Small intestine (tissue), 7 donors: ENCODE results near the gene GAB3. TPM values are rescaled to one million over a fixed set of nuclear protein-coding genes. Genes with fewer than 3 reads are reported as not detected.
"Not testable (repeated sequence)": the region's sequence is repeated elsewhere in the genome, so short reads cannot be mapped to it uniquely, and the experiment has no call there.

ENCODE experiments used
- DNase-seq, 2 donors: peaks; one replicate each; pipeline versions ENCODE4 v3.0.0 to v3.0.0-alpha.2; 2013
- FAIRE-seq: peaks from 2 replicates; lab custom pipeline; 2012; peaks lifted over from hg19 to GRCh38; lab: Jason Lieb, UNC
- H3K27ac ChIP-seq, 3 donors: one replicate each; pipeline ENCODE4 v1.5.1; 2013; ENCODE audit warnings: low read length in 2 of 3, mild to moderate bottlenecking in 2 of 3, control low read depth in 1 of 3, inconsistent platforms in 1 of 3, low read depth in 1 of 3, moderate library complexity in 1 of 3
- H3K27me3 ChIP-seq, 3 donors: one replicate each; pipeline ENCODE4 v1.6.1; 2013; ENCODE audit warnings: low read length in 3 of 3, inconsistent platforms in 1 of 3; ENCODE audit not compliant: control insufficient read depth in 3 of 3, insufficient read depth in 3 of 3
- H3K36me3 ChIP-seq, 3 donors: one replicate each; pipeline ENCODE4 v1.6.1; 2013; ENCODE audit warnings: low read length in 3 of 3, inconsistent platforms in 1 of 3, low read depth in 1 of 3, mild to moderate bottlenecking in 1 of 3, moderate library complexity in 1 of 3; ENCODE audit not compliant: control insufficient read depth in 3 of 3, insufficient read depth in 2 of 3
- H3K4me1 ChIP-seq, 3 donors: one replicate each; pipeline ENCODE4 v1.6.1; 2013; ENCODE audit warnings: low read length in 2 of 3, inconsistent platforms in 1 of 3, low read depth in 1 of 3, mild to moderate bottlenecking in 1 of 3, moderate library complexity in 1 of 3; ENCODE audit not compliant: control insufficient read depth in 3 of 3, insufficient read depth in 2 of 3
- H3K4me3 ChIP-seq, 3 donors: one replicate each; pipeline ENCODE4 v1.5.1; 2013; ENCODE audit warnings: low read length in 3 of 3, control low read depth in 1 of 3, inconsistent platforms in 1 of 3, low read depth in 1 of 3, mild to moderate bottlenecking in 1 of 3, moderate library complexity in 1 of 3
- H3K9me3 ChIP-seq, 2 donors: one replicate each; pipeline ENCODE4 v1.6.1; 2013; ENCODE audit warnings: low read depth in 1 of 2, low read length in 1 of 2; ENCODE audit not compliant: control insufficient read depth in 2 of 2, insufficient read depth in 1 of 2
- WGBS, 3 donors: extraction: QIAGEN DNeasy Blood & Tissue Kit; methylation state at CpG; one replicate each; pipeline ENCODE4 v1.1.7; 2013; 5-methylcytosine and 5-hydroxymethylcytosine counted together
- polyA plus RNA-seq, 4 donors: library from polyadenylated mRNA; stranded (reverse) in 3 of 4; unstranded in 1 of 4; fragments of 200-250 nt in 3 of 4; fragments of 120-200 nt in 1 of 4; gene quantifications; one replicate each; pipeline versions ENCODE4 v1.2.1 to v1.2.3, GENCODE V29; 2013
- donor health status: healthy with polysubstance abuse.
- donor health status: control.
- donor health status: control.
- donor health status: Bipolar disorder and iron deficiency.
- donor health status: healthy.

GAB3 gene
- polyA plus RNA-seq, 4 donors = 1.1 to 2.1 (median 1.3) TPM

- 73 to 78% (median 75%) methylated on average over 6 to 8 of the region's 8 CpGs for WGBS, 3 donors
- H3K36me3 ChIP-seq, H3K4me3 ChIP-seq, FAIRE-seq, H3K27me3 ChIP-seq, H3K27ac ChIP-seq, DNase-seq, H3K4me1 ChIP-seq, H3K9me3 ChIP-seq: not testable (repeated sequence)
These were observed 80.0 kb downstream of the GAB3 start for GRCh38 chrX:154670848-154671247.

GRCh38 chrX:154661899-154662298 is 89.0 kb downstream of the GAB3 start:
- Histone ChIP-seq H3K9me3 (no peaks in the 10 kb centered on the region), H3K4me3 (no peak overlapping the region), H3K36me3 (no peaks in the 10 kb centered on the region), H3K27me3 (no peaks in the 10 kb centered on the region), H3K4me1 (no peaks in the 10 kb centered on the region), H3K27ac (no peak overlapping the region)
- DNase-seq (no peak), FAIRE-seq (no peak)
- WGBS, 3 donors = 79 to 81% (median 79%) methylated on average over 7 of the region's 7 CpGs

- H3K9me3 ChIP-seq = no peaks in the 10 kb centered on the region
- H3K4me1 ChIP-seq = no peaks in the 10 kb centered on the region
- 74 to 82% (median 80%) methylated on average over 4 of the region's 4 CpGs for whole genome bisulfite sequencing, 3 donors
- H3K27me3 ChIP-seq = no peaks in the 10 kb centered on the region
- H3K27ac ChIP-seq = no peak overlapping the region
- no peak overlapping the region for H3K4me3 ChIP-seq
- no peak for FAIRE-seq
- H3K36me3 ChIP-seq = no peaks in the 10 kb centered on the region
- DNase-seq = no peak
These were observed 89.7 kb downstream of the GAB3 start for GRCh38 chrX:154661170-154661569.

GRCh38 chrX:154660541-154660940 is 90.3 kb downstream of the GAB3 start:
- DNase-seq (no peak), FAIRE-seq (no peak)
- no peak overlapping the region for H3K27ac ChIP-seq
- H3K4me3 ChIP-seq = no peak overlapping the region
- H3K27me3 ChIP-seq = no peaks in the 10 kb centered on the region
- no peaks in the 10 kb centered on the region for H3K4me1 ChIP-seq
- WGBS, 3 donors = 67 to 78% (median 74%) methylated on average over 6 of the region's 6 CpGs
- no peaks in the 10 kb centered on the region for H3K9me3 ChIP-seq
- no peaks in the 10 kb centered on the region for H3K36me3 ChIP-seq

GRCh38 chrX:154658957-154659356 is 91.9 kb downstream of the GAB3 start:
- 87 to 94% (median 92%) methylated on average over 11 of the region's 11 CpGs for WGBS, 3 donors
- H3K27me3 ChIP-seq = no peaks in the 10 kb centered on the region

GRCh38 chrX:154658187-154658586 is 92.7 kb downstream of the GAB3 start:
- 84 to 92% (median 90%) methylated on average over 12 of the region's 12 CpGs for WGBS, 3 donors
- no peak for DNase-seq
- Histone ChIP-seq H3K27ac (no peak overlapping the region), H3K9me3 (no peaks in the 10 kb centered on the region), H3K36me3 (no peaks in the 10 kb centered on the region), H3K4me1 (no peaks in the 10 kb centered on the region), H3K27me3 (no peaks in the 10 kb centered on the region), H3K4me3 (no peak overlapping the region)
- no peak for FAIRE-seq

More at GRCh38 chrX:154658957-154659356, 91.9 kb downstream of the GAB3 start:
- H3K9me3 ChIP-seq = no peaks in the 10 kb centered on the region
- H3K36me3 ChIP-seq = no peaks in the 10 kb centered on the region
- no peak overlapping the region for H3K27ac ChIP-seq
- H3K4me3 ChIP-seq = no peak overlapping the region
- no peak for DNase-seq
- no peak for FAIRE-seq
- no peaks in the 10 kb centered on the region for H3K4me1 ChIP-seq

GRCh38 chrX:154657226-154657805 is 93.6 kb downstream of the GAB3 start:
- no peaks in the 10 kb centered on the region for H3K36me3 ChIP-seq
- no peaks in the 10 kb centered on the region for H3K4me1 ChIP-seq
- no peak for DNase-seq
- H3K9me3 ChIP-seq = no peaks in the 10 kb centered on the region
- no peak for FAIRE-seq
- H3K4me3 ChIP-seq = no peak overlapping the region
- H3K27me3 ChIP-seq = no peaks in the 10 kb centered on the region
- H3K27ac ChIP-seq = no peak overlapping the region
- WGBS, 3 donors = 90 to 95% (median 93%) methylated on average over 15 of the region's 15 CpGs

GRCh38 chrX:154655786-154656185 is 95.1 kb downstream of the GAB3 start:
- no peak for FAIRE-seq
- WGBS, 3 donors = 77 to 84% (median 78%) methylated on average over 11 of the region's 11 CpGs

GRCh38 chrX:154655346-154655745 is 95.5 kb downstream of the GAB3 start:
- Histone ChIP-seq H3K4me1 (no peaks in the 10 kb centered on the region), H3K36me3 (no peaks in the 10 kb centered on the region), H3K4me3 (no peak overlapping the region), H3K27ac (no peak overlapping the region), H3K9me3 (no peaks in the 10 kb centered on the region), H3K27me3 (no peaks in the 10 kb centered on the region)
- 62 to 73% (median 72%) methylated on average over 6 of the region's 6 CpGs for WGBS, 3 donors
- DNase-seq (no peak), FAIRE-seq (no peak)

More at GRCh38 chrX:154655786-154656185, 95.1 kb downstream of the GAB3 start:
- DNase-seq = no peak
- no peak overlapping the region for H3K4me3 ChIP-seq
- no peaks in the 10 kb centered on the region for H3K27me3 ChIP-seq
- no peaks in the 10 kb centered on the region for H3K4me1 ChIP-seq
- no peaks in the 10 kb centered on the region for H3K36me3 ChIP-seq
- H3K27ac ChIP-seq = no peak overlapping the region
- no peaks in the 10 kb centered on the region for H3K9me3 ChIP-seq
